D721Med (cell line): ENCODE results near the gene IDH1.

Experiments used
- DNase-seq: peaks from one replicate; pipeline ENCODE4 v3.0.0; 2011; ENCODE audit warnings: low spot score; ENCODE audit not compliant: insufficient read length
- FAIRE-seq: peaks from 2 replicates; lab custom pipeline; 2011; peaks lifted over from hg19 to GRCh38; lab: Jason Lieb, UNC
- TF ChIP-seq, protein P1 (sequence below): IDR thresholded peaks from 2 replicates; pipeline ENCODE4 v1.5.1; 2012; ENCODE audit warnings: mild to moderate bottlenecking, control low read depth; ENCODE audit not compliant: insufficient read depth; ENCODE audit errors: missing control alignments

IDH1 gene

DNA sequence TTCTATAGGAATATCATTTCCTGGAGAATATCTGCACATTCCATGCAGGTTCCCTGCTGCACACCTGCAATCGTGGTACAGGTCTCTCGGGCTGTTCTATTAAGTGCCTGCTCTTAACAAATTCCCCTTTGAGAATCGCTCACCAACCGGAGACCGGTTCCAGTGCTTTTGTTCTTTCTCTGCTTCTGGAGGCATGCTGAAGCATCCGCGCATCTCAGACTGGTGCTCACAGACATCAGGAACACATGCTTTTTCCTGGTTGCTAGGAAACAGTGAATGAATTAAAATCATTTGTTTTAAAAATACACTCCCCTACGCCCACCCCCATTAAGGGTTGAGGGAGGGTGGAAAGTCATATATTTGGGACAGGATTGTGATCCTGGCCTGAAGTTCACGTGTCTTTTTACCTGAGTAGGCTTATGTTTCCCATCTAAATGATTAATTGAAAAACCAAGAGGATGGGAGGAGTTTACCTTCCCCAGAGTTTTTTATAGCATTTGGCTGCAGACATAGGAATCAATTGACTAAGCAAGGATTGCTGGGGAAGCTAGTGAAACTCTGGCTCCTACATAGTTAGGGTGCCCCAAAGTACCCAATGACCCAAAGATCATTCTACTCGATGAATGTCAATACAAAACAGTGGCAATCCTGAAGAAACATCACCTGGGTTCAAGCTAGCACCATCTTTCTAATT is 64.9 kb downstream of the IDH1 start, which contains the start of gene C2orf80:
Gene C2orf80 (minus strand): TSS at position 221 of the 694 bp plus-strand sequence. CDS start 3,044 bp downstream, outside the sequence.
- TF ChIP-seq, protein P1, sequence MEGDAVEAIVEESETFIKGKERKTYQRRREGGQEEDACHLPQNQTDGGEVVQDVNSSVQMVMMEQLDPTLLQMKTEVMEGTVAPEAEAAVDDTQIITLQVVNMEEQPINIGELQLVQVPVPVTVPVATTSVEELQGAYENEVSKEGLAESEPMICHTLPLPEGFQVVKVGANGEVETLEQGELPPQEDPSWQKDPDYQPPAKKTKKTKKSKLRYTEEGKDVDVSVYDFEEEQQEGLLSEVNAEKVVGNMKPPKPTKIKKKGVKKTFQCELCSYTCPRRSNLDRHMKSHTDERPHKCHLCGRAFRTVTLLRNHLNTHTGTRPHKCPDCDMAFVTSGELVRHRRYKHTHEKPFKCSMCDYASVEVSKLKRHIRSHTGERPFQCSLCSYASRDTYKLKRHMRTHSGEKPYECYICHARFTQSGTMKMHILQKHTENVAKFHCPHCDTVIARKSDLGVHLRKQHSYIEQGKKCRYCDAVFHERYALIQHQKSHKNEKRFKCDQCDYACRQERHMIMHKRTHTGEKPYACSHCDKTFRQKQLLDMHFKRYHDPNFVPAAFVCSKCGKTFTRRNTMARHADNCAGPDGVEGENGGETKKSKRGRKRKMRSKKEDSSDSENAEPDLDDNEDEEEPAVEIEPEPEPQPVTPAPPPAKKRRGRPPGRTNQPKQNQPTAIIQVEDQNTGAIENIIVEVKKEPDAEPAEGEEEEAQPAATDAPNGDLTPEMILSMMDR: no peak
- FAIRE-seq (no peak), DNase-seq (no peak)

DNA sequence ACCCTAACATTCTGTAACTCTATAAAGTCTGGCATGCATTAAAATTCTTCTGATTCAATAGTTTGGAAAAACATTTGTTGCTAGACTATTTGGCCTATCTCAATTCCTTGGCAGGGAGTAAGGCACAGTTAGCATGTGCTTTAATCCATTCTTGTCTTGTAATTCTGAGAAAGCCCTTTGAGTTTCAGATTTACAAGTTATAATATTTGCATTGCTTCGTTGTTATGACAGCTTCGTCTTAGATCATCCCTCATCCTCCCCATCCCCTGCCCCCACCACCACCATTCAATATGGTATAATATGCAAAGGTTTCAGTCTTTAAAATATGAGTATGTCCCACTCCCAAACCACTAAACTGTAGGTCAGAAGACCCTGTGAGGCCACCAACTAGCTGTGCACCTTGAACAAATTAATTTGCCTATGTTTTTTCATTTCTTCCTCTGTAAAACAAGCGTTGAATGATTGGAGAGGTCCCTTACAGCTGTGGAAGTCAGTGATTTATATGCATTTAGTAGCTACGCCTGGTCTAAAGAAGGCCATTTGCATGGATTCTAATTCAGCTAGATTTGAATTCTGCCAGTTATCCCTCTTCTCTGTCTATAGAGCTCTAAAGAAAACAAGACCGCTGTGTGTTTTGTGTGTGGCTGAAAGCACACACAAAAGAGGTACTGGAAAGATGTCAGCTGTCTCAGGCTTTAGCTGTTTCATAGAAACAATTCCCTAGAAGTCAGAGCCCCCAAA is 65.6 kb downstream of the IDH1 start:
- no peak for FAIRE-seq
- TF ChIP-seq, protein P1: no peak
- DNase-seq: no peak

DNA sequence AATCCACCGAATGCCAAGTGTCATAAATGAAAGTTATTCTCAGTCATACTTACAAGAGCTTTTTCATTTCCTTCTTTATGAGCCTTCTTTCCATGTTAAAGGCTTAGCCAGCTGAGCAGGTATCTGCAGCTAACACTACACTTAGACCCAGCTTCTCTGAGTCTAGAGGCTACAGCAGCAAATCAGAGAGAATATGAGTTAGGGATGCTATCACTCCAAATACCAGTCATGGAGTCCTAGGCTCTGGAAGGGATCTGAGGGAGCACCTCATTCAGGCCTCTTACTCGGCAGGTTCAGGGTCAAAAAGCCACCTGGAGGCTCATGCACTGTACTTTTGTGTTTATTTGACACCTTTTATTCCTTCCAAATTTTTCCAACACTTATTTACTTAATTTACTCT is 68.0 kb downstream of the IDH1 start:
- FAIRE-seq: no peak
- TF ChIP-seq, protein P1: no peak
- DNase-seq: no peak

DNA sequence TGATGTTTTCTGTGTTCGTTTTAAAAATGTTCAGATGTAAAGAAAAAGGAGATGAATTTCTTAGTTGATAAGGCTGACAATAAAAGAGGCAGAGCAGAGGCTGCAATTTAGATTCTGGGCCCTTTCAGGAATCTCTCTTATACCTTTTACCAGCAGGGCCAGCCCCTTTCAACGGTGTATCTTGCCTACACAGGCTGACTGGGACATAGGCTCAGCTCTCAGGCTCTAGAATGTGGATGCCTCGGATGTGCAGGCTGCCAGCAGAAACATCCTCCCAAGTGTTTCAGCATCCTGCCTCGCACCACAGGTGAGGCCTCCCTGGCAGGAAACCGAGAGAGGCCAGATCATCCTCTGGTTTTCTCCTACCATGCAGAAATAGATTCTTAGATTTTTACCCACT is 68.4 kb downstream of the IDH1 start:
- TF ChIP-seq, protein P1: no peak
- no peak for FAIRE-seq
- no peak for DNase-seq
